Measurements from ENCODE around the gene CACNA1C.

- TF ChIP-seq EP300 (IDR thresholded peaks at IDR 0.05) (no peak), POLR2AphosphoS5 (IDR thresholded peaks at IDR 0.05) (no peak), CTCF (IDR thresholded peaks at IDR 0.05) (no peak), POLR2A (IDR thresholded peaks at IDR 0.05) (no peak)
These were observed 409.3 kb downstream of the CACNA1C start for GRCh38 chr12:2462087-2462486.

Measured in upper lobe of left lung (tissue), 4 donors.